GM21576 (cell line): ENCODE measurements around the gene FHAD1.

Source experiments
- ATAC-seq: cut with Tn5 transposase; IDR thresholded peaks from one replicate; pipeline ENCODE4 v1.9.1; 2021; ENCODE audit warnings: mild to moderate bottlenecking, moderate library complexity; ENCODE audit not compliant: unreplicated experiment

Gene FHAD1

DNA sequence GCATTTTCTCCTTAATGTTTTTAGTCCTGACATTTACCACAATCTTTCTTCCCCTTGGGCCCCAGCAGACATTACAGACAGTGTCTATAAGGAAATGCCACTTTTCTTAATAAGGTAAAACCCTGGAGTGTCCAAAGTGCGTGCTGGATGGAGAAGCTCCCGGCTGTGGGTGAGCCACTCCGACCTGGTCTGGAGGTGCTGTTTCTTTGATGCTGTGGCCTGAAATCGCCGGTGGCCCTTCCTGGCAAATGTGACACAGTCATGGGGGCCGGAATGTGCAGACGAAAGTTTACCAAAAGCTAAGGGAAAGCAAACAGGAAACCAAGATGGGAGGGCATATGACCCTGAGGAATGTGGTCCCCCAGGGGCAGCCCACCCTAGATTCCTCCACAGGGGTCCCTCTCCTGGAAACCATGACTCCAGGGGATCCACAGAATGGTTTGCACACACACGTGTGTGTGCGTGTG is 77.9 kb downstream of the FHAD1 start:
- no peak for ATAC-seq

DNA sequence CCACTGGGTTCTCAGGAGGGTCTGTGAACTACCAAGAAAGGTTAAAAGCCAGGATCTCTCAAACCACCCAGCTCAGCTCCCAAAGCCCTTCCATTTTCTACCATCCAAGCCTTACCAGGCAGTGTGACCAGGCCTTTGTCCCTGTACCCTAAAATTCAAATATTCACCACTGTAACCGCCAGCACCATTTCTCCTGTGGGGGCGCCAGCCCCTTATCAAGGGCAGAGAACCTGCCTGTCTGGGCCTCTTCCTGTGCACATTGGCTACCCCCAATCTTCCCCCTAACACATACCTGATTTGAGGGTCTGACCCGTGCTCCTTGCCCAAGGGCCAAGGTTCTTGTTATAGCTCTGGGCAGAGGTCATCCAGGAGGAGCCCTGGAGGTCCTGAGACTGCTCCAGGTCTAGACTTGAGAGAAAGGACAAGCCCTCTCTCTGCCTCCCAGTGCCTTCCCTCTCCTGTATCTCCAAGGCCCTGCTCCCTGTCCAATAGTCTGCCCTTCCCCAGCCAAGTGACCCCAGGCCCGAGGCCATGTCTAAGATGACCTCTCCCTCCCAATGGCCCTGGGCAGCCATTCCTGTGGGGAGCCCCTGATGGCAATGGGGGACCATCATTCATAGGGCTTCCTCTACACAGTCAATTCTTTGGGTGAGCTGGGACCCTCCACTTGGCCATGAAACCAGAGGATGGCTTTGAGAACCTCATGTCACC is 78.5 kb downstream of the FHAD1 start:
- no peak for ATAC-seq

DNA sequence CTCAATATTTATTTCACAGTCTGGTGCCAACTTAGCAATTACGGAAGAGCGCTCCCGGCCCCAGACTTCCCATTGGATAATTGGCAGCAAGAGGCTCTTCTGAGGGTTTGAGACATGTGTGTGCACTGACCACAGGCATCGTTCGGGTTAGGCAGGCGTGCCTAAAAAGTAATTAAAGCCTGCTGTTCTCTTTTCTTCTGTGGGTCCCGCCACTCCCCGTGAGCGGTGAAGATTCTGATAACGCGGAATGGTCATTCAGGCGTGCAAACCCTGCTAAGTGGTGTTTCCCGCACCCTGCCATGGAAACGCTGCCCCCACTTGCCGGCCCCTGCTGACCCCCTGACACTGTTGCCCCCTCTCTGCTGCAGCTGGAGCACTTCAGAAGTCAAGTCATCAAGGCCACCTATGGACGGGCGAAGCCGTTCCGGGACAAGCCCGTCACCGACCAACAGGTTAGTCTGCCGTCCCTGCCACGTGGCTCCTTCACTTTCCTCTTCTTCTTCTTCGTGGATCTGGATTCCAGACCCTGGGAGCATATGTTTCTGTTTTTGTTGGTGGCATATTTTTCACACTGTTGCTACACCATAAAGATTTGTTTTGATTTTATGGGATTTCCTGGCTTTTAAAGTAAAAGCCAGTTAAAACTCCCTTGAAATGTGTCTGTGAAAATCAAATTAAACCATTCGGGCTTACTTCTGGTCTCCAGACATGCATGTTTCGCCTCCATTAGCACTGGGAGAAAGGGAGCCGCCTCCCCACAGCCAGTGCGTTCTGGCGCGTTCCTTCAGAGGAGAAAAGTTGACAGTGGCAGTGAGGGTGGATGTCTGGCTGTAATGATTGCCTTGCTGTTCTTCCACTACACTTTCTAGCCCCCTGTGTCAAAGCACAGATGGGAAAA is 79.9 kb downstream of the FHAD1 start:
- no peak for ATAC-seq

DNA sequence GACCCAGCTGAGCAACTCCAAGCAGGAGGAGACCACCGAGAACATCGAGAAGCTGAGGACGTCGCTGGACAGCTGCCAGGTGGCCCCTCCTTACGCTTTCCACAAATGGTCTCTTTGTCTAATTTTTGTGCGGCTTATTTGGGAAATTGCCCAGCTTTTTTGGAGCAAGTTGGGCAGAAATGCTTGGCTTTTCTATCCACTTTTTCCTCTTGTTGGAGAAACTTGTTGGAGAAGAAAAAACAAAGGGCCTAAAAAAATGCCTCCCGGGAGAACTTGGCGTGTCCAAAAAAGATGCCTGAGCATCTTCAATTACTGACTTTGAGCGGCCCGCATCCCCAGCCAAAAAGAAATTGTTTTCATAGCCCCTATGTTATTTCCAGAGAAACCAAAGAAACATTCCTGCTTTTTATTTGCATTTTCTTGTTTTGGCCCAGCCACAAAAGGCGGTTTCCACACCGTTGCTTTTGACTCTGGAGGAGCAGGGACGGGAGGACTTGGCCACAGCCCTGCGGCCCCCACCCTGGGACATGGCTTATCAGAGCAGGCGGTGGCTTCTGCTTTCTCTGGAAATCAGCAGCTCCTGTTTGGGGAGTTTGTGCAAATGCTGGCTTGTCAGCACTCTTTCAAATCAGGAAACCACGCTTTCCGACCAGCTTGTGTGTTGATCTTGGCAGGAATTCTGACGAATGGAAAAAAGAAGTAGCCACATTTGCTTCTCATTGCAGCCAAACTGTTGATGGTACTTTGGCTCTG is 81.5 kb downstream of the FHAD1 start:
- ATAC-seq, result no peak

DNA sequence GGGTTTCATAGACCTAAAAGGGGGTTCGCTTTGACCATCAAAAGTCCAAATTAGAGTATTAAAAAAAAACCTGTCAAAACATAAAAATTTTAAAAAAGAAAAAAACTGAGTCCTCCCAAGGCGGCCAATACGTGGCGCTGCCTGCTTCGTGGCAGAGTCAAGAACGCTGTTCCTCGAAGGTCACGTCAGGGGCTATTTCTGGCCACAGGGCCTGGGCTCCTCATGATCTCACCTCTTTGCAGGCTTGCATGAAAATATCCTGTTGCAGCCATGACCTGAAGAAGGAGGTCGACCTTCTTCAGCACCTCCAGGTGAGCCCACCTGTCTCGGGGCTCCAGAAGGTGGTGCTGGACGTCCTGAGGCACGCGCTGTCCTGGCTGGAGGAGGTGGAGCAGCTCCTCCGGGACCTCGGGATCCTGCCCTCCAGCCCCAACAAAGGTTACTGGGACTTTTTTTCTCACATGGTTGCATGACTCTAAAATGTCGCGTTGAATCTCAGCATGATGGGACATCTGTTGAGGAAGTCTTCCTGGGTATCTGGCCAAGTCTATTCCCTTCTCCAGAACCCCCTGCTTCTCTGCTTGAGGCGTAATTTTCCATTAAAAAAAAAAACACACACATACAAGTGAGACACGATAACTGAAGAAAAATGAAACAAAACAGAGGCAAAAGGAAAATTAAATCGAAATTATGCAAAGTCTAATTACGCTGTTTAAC is 82.2 kb downstream of the FHAD1 start:
- no peak for ATAC-seq

DNA sequence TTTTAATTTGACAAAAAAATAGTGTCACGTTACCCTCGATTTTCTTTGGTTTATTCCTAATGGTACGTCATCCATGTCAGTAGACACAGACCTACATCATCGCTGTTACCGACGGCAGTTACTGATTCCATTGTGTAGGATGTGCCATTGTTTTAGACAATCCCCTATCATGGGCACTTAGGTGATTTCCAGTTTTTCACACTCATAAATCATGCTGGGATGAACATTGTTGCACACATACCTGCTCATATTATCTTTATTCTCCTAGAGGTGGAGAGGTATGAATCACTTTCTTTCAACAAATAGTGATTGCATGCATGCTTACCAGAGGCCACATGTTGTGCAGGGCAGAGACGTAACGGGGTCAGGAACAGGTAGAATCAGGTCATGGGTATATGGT is 83.0 kb downstream of the FHAD1 start:
- ATAC-seq, result no peak

DNA sequence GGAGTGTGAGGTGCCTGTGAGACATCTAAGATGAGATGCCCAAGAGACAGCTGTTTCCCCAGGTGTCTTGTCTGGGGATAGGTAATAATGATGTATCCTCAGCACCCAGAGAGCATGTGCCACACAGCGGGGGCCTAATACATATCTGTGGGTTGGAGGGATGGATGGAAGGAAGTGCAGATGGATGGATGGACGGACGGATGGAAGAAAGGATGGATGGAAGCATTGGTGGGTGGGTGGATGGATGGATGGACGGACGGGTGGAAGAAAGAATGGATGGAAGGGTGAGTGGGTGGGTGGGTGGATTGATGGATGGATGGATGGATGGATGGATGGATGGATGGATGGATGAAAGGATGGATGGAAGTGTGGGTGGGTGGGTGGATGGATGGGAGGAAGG is 84.2 kb downstream of the FHAD1 start:
- no peak for ATAC-seq

DNA sequence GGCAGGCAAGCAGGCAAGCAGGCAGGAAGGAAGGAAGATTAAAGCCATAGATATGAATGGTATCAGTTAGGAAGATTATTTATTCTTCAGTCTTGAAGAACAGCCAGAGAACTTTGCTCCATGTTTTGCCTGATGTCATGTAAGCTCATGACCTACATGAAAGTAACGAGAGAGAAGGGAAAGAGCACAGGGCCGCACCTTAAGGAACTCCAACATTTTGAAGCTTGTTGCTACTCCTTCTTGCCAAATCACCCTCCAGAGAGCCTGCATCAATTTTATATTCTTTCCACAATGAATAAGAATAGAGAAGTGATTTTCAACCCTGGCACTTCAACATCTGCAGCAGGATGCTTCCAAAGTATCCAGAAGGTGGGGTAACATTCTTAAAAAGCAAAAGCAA is 84.7 kb downstream of the FHAD1 start:
- ATAC-seq, result no peak

DNA sequence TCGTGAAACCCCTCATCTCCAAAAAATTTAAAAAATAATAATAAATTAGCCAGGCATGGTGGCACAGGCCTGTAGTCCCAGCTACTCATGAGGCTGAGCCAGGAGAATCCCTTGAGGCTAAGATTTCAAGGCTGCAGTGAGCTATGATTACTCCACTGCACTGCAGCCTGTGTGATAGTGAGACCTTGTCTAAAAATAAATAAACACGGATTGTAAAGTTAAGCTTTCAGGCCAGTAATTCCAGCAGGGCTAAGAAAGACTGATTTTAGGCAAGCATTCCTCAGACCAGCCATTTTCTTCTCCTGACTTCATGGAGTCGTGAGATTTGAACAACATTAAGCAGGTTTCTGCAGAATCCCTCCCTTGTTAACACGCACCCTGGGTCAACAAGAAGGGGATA is 85.5 kb downstream of the FHAD1 start:
- ATAC-seq, result no peak

DNA sequence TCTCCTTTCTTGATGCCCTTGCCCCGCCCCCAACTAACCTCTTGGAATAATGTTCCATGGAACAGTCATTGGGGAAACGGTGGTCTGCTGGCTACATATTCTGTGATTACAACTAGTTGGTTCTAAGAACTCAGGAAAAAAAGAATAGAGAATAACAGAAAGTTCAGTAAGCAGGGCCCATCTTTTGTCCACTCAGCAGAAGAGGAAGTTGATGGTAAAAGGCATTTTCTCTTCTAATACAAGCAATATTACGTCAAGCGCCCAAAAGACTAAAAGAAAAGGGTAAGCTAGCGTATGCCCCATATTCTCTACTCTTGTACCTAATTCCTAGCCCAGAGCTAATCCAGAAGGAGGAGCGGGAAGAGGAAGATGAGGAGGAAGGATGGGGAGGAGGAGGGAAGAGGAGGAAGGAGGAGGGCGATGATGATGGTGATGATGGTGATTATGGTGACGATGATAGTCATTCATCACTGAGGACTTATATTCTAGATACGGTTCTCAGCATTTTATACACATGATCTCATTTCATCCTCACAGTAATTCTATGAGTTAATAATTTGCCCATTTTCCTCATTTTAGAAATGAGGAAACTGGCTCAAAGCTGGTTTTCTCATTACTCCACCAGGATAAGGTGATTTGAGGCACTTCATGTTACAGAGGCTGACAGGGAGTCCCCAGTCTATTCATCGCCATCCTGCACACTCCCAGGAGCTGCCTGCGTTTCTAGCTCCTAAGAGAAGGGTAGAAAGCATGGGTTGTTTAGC is 86.1 kb downstream of the FHAD1 start:
- ATAC-seq, result no peak

DNA sequence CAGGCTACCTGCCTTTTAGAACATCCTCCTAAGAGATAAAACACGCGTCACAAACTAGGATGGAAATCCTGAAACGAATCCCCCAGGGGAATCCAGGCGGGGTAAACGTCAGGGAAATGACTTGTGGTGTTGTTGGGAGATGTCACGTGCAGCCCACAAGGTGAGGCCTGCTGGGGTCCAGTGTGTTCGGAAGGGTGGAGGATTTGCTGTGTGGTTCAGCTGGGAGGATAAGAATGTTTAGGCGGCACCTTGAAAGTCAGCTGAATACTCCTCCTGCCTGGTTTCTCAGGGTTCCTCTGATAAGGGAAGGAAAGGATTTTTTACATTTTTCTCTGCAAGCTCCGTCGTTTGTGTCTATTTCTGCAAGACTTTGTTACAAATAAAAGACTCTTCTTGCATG is 88.0 kb downstream of the FHAD1 start:
- ATAC-seq, result no peak

DNA sequence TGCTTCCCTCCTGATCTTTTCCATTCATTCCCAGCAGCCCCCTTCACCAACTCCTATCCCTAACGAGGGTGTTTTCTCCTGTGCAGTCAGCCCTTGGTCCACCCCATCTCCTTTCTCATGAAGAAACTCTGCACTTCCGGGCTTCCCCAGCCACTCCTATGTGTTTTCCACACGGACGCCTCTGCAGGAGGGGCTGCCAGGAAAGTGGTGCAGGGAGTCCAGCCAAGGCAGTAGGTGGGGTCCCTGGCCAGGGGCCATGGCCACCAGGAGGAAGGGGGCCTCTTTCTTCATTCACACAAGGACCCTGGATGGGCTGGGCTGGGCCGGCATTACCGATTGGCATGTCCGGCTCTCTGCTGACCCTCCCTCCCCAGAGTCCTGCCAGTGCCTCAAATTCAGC is 89.8 kb downstream of the FHAD1 start:
- no peak for ATAC-seq

DNA sequence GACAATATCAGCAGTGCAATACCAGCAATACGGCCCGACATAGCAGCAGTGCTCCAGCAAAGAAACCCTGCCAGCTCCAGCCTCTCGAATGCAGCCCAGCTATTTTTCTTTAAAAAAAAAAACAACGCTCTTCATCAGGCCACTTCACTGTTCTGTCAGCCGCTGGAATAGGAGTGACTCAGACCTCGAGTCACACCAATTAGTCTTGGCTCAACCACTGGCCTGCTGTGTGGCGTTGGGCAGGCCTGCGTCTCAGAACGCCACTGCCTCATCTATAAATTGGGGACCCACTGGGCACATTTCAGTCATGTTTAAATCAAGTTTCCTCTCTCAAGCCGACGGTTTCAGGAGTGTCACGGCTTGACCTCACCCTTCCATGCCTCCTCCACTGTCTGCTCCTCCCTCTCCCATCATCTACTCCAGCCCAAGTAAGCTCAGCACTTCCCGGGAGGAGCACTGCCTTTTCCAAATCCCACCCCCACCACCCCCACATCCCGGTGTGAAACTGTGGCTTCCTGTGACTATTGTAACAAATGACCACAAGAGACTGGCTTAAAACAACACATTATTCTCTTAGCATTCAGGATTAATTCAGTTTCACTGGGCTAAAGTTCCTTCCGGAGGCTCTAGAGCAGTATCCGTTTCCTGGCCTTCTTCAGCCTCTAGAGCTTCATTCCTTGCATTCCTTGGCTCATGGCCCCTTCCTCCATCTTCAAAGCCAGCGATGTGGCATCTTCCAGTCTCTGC is 90.8 kb downstream of the FHAD1 start:
- ATAC-seq, result no peak

DNA sequence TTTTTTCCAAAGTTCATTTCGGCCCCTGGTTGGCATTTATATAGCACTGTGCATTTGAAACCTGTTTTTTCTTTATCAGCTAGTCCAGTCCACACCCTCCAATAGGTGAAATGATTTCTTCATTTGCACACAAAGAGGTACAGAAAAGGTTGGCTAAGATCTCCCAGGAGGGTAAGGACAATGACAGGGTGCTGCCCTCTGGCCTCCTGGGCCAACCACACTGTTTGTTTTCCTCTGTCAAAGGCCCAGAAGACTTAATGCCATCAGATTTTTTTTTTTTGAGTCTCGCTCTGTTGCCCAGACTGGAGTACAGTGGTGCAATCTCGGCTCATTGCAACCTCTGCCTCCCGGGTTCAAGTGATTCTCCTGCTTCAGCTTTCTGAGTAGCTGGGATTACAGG is 92.5 kb downstream of the FHAD1 start:
- no peak for ATAC-seq

DNA sequence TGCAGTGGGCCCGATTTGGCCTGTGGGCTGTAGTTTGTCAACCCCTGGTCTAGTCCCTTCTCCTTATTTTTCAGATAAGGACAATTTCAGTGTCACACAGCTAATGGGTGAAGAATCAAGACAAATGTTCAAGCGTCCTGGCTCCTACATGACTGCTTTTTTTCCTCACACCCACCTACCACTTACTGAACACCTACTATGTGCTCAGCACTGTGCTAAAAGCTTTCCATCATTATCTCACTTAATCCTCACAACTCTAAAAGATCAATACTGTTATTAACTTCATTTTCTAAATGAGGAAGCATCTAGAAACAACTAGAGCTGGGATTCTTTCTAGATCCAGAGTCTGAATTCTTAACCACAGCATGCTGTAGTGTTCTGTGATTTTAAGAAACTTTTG is 94.2 kb downstream of the FHAD1 start:
- no peak for ATAC-seq

DNA sequence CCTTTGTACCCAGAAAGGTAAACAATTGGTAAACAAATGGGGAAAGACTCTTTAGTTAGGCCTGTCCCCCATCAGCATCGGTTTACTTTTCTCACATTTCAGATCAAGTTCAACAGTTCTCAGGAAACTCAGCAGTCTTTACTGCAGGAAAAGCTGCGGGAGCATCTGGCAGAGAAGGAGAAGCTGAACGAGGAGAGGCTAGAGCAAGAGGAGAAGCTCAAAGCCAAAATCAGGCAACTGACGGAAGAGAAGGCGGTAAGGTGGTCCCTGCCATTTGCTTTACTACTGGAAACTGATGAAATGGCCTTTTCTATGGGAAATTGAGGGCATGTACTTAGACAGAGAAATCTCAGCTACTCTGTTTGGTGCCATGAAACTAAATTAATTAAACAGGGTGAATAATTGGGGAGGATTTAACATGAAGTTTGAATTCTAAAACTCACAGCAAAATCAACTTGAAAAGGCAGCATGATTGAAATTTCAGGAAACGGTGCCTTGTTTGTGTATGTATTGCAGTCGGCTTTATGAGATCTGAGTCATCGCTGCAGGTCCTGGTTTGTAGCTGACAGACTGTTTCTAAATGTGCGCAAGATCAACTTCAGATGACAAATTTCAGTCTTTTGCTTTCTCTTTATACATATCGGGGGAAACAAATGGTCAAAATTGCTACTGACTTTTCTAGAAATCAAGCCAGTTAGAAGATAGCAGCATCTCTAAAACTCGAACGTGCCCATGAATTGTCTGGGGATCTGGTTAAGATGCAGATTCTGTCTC is 94.8 kb downstream of the FHAD1 start:
- ATAC-seq, result no peak

DNA sequence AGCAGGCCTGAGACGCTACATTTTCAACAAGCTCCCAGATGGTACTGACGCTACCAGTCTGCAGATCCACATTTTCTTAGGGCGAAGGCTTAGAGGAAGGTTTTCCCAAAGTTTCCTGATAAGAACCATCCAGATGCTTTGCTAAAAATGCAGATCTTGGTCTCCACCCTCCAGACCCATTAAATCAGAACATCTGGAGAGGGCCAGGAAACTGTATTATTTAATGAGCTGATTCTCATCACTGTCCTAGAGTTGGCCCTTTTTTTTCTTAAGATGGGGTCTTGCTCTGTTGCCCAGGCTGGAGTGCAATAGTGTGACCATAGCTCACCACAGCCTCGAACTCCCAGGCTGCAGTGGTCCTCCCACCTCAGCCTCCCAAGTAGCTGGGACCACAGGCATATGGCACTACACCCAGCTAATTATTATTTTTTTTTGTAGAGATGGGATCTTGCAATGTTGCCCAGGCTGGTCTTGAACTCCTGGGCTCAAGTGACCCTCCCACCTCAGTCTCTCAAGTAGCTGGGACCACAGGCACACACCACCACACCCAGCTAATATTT is 95.5 kb downstream of the FHAD1 start:
- no peak for ATAC-seq

DNA sequence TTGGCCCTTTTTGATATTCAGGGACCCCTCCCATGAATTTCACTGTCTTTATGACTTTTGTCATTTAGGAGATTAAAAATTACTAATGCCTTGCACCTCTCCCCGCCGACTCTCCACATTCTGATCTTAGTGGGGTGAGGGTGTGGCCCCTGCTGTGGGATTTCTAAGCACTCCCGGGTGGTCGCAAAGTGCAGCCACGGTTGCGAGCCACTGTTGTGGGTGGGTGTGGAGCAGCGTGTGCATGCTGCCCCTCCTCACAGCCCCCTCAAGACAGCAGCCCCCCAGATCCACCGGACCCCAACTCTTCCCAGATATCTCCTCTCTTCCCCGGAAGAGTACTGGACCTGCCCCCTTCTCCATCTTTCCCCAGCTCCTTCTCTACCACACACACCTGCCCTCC is 96.1 kb downstream of the FHAD1 start:
- no peak for ATAC-seq
